ENCODE data around the gene ATP4A.

- no peak for TF ChIP-seq CTCF (IDR thresholded peaks at IDR 0.05; ENCODE audit: borderline replicate concordance, extremely low read depth, low read length, poor library complexity, severe bottlenecking)
- TF ChIP-seq EZH2 (IDR thresholded peaks at IDR 0.05; ENCODE audit: borderline replicate concordance, low read depth, low read length, severe bottlenecking): no peak
Observed at GRCh38 chr19:35539314-35539713, 24.1 kb downstream of the ATP4A start.
